NB4 (cell line): ENCODE results near the gene PRR5L.
A peak's percentile ranks its signal among the peaks of the same experiment; 100 is the strongest.

ENCODE experiments used
- DNase-seq: peaks from one replicate; pipeline ENCODE4 v3.0.0; 2010; ENCODE audit warnings: low read depth
- H3K4me3 ChIP-seq: one replicate; pipeline ENCODE4 v1.5.1; 2011; ENCODE audit warnings: mild to moderate bottlenecking, low read depth, low read length, moderate library complexity
- CTCF ChIP-seq: IDR thresholded peaks from one replicate; pipeline ENCODE4 v1.5.1; 2012; ENCODE audit warnings: low read depth, low read length
- MYC ChIP-seq: IDR thresholded peaks from 2 replicates; pipeline ENCODE4 v1.6.1; 2011; ENCODE audit warnings: low read depth, low read length
- POLR2A ChIP-seq: IDR thresholded peaks from 2 replicates; pipeline ENCODE4 v1.6.1; 2011; ENCODE audit warnings: mild to moderate bottlenecking; ENCODE audit not compliant: insufficient read length; ENCODE audit errors: extremely low read depth
- TF ChIP-seq, protein P1 (sequence below): IDR thresholded peaks from 2 replicates; pipeline ENCODE4 v1.6.1; 2011; ENCODE audit warnings: low read depth, low read length

PRR5L gene

GRCh38 chr11:36449561-36450096, 153.5 kb downstream of the PRR5L start:
- TF ChIP-seq MYC (no peak), CTCF (no peak), POLR2A (no peak)
- TF ChIP-seq, protein P1, sequence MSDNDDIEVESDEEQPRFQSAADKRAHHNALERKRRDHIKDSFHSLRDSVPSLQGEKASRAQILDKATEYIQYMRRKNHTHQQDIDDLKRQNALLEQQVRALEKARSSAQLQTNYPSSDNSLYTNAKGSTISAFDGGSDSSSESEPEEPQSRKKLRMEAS: no peak
- no peak overlapping the region for H3K4me3 ChIP-seq
- DNase-seq: no peak

DNA sequence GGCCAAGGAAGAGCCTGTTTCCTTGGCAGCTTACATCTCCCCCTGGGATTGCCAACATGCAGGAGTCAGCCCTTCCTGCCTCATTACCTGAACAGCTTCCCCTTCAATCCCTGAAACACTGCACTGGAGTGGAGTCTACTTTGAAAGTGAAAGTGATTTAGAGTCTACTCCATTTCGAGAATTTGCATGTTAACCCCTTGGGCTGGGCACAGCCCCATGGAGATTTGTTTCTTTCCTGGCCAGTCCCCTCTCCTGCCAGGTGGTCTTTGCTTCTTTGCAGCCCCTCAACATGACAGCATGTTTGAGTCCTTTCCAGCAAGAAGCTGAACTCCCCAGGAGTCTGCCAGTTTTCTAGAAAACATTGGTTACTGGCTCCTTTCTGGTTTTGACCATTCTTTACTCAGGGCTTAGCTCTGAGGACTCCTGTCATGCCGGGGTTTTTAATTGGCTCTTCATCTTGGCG, 154.1 kb downstream of the PRR5L start:
- H3K4me3 ChIP-seq: no peak overlapping the region
- peak; percentile 12 for DNase-seq
- TF ChIP-seq MYC: no peak
- no peak for TF ChIP-seq CTCF

- TF ChIP-seq POLR2A (no peak), MYC (no peak), CTCF (no peak)
- TF ChIP-seq, protein P1: no peak
- DNase-seq: no peak
- H3K4me3 ChIP-seq: no peak overlapping the region
These were observed 155.0 kb downstream of the PRR5L start for GRCh38 chr11:36451045-36451444.

DNA sequence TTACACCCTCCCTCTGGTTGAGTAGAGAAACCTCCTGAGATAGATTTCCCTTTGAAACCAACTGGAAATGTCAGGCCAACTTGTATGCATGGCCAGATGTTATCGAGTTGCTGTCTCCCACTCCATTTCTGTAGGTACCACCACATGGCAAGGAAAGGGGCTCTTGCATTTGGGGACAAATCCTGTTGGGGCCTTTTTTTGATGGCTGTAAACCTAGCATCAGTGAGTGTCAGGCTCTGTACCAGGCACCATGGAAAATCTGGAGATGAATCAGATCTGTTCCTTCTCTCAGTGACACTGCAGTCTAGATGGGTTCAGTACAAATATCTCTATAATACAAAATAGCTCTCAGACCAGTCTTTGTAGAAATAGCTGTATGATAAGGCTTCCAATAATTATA, 155.6 kb downstream of the PRR5L start:
- DNase-seq: peak; percentile 6
- no peak overlapping the region for H3K4me3 ChIP-seq
- TF ChIP-seq, protein P1: no peak
- TF ChIP-seq CTCF (no peak), POLR2A (no peak)

GRCh38 chr11:36452236-36452940, 156.3 kb downstream of the PRR5L start:
- peak; percentile 90 for DNase-seq
- no peak overlapping the region for H3K4me3 ChIP-seq
- no peak for TF ChIP-seq MYC
- no peak for TF ChIP-seq POLR2A
- TF ChIP-seq, protein P1: no peak
- no peak for TF ChIP-seq CTCF
